H1 (cell line): ENCODE results near the gene FBXO34. TPM values are rescaled to one million over a fixed set of nuclear protein-coding genes. Genes with fewer than 3 reads are reported as not detected.

ENCODE experiments used
- CTCF ChIA-PET: fragments of 300-600 bp; sonication (Branson Sonifier 250); formaldehyde crosslinking; loops from one replicate; lab custom pipeline; 2021; ENCODE audit not compliant: partially characterized antibody; lab: Charles Lee
- POLR2A ChIA-PET: fragments of 300-600 bp; sonication (Branson Sonifier 250); formaldehyde crosslinking; loops from one replicate; lab custom pipeline; 2021; ENCODE audit warnings: inconsistent platforms; ENCODE audit not compliant: partially characterized antibody; lab: Charles Lee
- DNase-seq, 2 experiments: peaks; one replicate each; pipeline versions ENCODE4 v3.0.0 to v3.0.0-alpha.2; 2010 to 2022; ENCODE audit warnings: low spot score in 2 of 2, low read depth in 1 of 2, mixed read lengths in 1 of 2
- FAIRE-seq: peaks from 2 replicates; lab custom pipeline; 2011; peaks lifted over from hg19 to GRCh38; lab: Jason Lieb, UNC
- H2AFZ ChIP-seq: 2 replicates; pipeline ENCODE4 v1.8.1; 2012; ENCODE audit warnings: low read length, inconsistent platforms
- H2AK5ac ChIP-seq: 2 replicates; pipeline ENCODE4 v1.6.1; 2013; ENCODE audit warnings: low read depth, low read length
- H2BK120ac ChIP-seq: replicated peaks from 2 replicates; pipeline ENCODE3; 2013; ENCODE audit warnings: low read depth, low read length, inconsistent platforms
- H2BK12ac ChIP-seq: 2 replicates; pipeline ENCODE4 v1.6.1; 2013; ENCODE audit warnings: low read depth, low read length
- H2BK15ac ChIP-seq: 2 replicates; pipeline ENCODE4 v1.6.1; 2013; ENCODE audit warnings: low read length
- H2BK20ac ChIP-seq: 2 replicates; pipeline ENCODE4 v1.6.1; 2013; ENCODE audit warnings: low read length
- H2BK5ac ChIP-seq: 2 replicates; pipeline ENCODE4 v1.6.1; 2013; ENCODE audit warnings: low read depth, low read length
- H3K14ac ChIP-seq: 2 replicates; pipeline ENCODE4 v1.6.1; 2013; ENCODE audit warnings: inconsistent platforms; ENCODE audit not compliant: insufficient read length
- H3K18ac ChIP-seq: 2 replicates; pipeline ENCODE4 v1.6.1; 2013; ENCODE audit warnings: low read length; ENCODE audit errors: extremely low read depth
- H3K23ac ChIP-seq: 2 replicates; pipeline ENCODE4 v1.6.1; 2013; ENCODE audit warnings: inconsistent platforms; ENCODE audit not compliant: insufficient read length
- H3K23me2 ChIP-seq: 2 replicates; pipeline ENCODE4 v1.6.1; 2013; ENCODE audit warnings: low read depth, low read length
- H3K27ac ChIP-seq: 2 replicates; pipeline ENCODE4 v1.6.1; 2011; ENCODE audit warnings: low read depth, low read length, inconsistent platforms
- H3K27me3 ChIP-seq, 4 experiments: replicated peaks in 1 of 4; 1 replicate in 1 of 4; 2 replicates in 3 of 4; pipeline versions ENCODE4 v1.6.1 to v1.8.1; 2011 to 2013; ENCODE audit warnings: low read length in 3 of 4, mild to moderate bottlenecking in 3 of 4, inconsistent platforms in 2 of 4, mixed read lengths in 2 of 4, moderate library complexity in 1 of 4; ENCODE audit not compliant: control insufficient read depth in 3 of 4, insufficient read depth in 3 of 4; ENCODE audit errors: extremely low read depth in 1 of 4
- H3K36me3 ChIP-seq, 4 experiments: 2 replicates each; pipeline versions ENCODE4 v1.6.1 to v1.8.1; 2011 to 2013; ENCODE audit warnings: mild to moderate bottlenecking in 4 of 4, low read length in 3 of 4, moderate library complexity in 2 of 4, control low read depth in 1 of 4, inconsistent platforms in 1 of 4; ENCODE audit not compliant: insufficient read depth in 4 of 4, control insufficient read depth in 2 of 4
- H3K4ac ChIP-seq: replicated peaks from 2 replicates; pipeline ENCODE3; 2013; ENCODE audit warnings: low read length, low read depth, mixed read lengths, inconsistent platforms; ENCODE audit not compliant: insufficient read length
- H3K4me1 ChIP-seq, 4 experiments: replicated peaks in 1 of 4; 1 replicate in 1 of 4; 2 replicates in 3 of 4; pipeline versions ENCODE4 v1.6.1 to v1.8.1; 2011 to 2013; ENCODE audit warnings: low read length in 3 of 4, inconsistent platforms in 2 of 4, mixed read lengths in 1 of 4; ENCODE audit not compliant: insufficient read depth in 4 of 4, control insufficient read depth in 3 of 4
- H3K4me2 ChIP-seq, 2 experiments: 2 replicates each; pipeline versions ENCODE4 v1.6.1 to v1.8.1; 2011 to 2013; ENCODE audit warnings: low read depth in 2 of 2, low read length in 2 of 2, control low read depth in 1 of 2, inconsistent platforms in 1 of 2, mild to moderate bottlenecking in 1 of 2; ENCODE audit not compliant: insufficient read depth in 1 of 2
- H3K4me3 ChIP-seq, 4 experiments: fragments of 200-600, 300-600 bp in 1 of 4; sonication (generic), shearing (Covaris generic), sonication (Bioruptor Twin) in 1 of 4; 2 replicates each; pipeline versions ENCODE4 v1.5.1 to v1.8.1; 2011 to 2016; ENCODE audit warnings: low read length in 4 of 4, low read depth in 3 of 4, control low read depth in 2 of 4, inconsistent platforms in 2 of 4, mild to moderate bottlenecking in 2 of 4, mixed read lengths in 1 of 4, moderate library complexity in 1 of 4; ENCODE audit not compliant: insufficient read depth in 2 of 4; ENCODE audit errors: extremely low read depth in 1 of 4
- H3K56ac ChIP-seq: replicated peaks from 2 replicates; pipeline ENCODE3; 2013; ENCODE audit warnings: low read depth, mild to moderate bottlenecking, mixed read lengths, low read length, inconsistent platforms; ENCODE audit not compliant: insufficient read length
- H3K79me1 ChIP-seq: 2 replicates; pipeline ENCODE4 v1.6.1; 2013; ENCODE audit warnings: low read depth, low read length, control low read depth
- H3K79me2 ChIP-seq, 2 experiments: 2 replicates each; pipeline versions ENCODE4 v1.6.1 to v1.8.1; 2012 to 2013; ENCODE audit warnings: low read length in 2 of 2, mild to moderate bottlenecking in 2 of 2, inconsistent platforms in 1 of 2; ENCODE audit not compliant: insufficient read depth in 2 of 2, control insufficient read depth in 1 of 2
- H3K9ac ChIP-seq, 4 experiments: replicated peaks in 1 of 4; 1 replicate in 1 of 4; 2 replicates in 3 of 4; pipeline versions ENCODE4 v1.6.1 to v1.8.1; 2011 to 2013; ENCODE audit warnings: low read depth in 3 of 4, low read length in 3 of 4, control low read depth in 2 of 4, mild to moderate bottlenecking in 2 of 4, moderate library complexity in 2 of 4, inconsistent platforms in 1 of 4; ENCODE audit errors: extremely low read depth in 1 of 4
- H3K9me3 ChIP-seq, 2 experiments: 2 replicates each; pipeline versions ENCODE4 v1.6.1 to v1.8.1; 2012 to 2013; ENCODE audit warnings: mild to moderate bottlenecking in 2 of 2, moderate library complexity in 2 of 2, control low read depth in 1 of 2, inconsistent platforms in 1 of 2, low read depth in 1 of 2, low read length in 1 of 2, mixed read lengths in 1 of 2; ENCODE audit not compliant: insufficient read depth in 2 of 2
- H4K20me1 ChIP-seq, 2 experiments: replicated peaks in 1 of 2; 2 replicates each; pipeline versions ENCODE3 to v1.8.1; 2011 to 2013; ENCODE audit warnings: inconsistent platforms in 2 of 2, low read length in 2 of 2, mild to moderate bottlenecking in 1 of 2; ENCODE audit not compliant: insufficient read depth in 2 of 2, control insufficient read depth in 1 of 2
- H4K5ac ChIP-seq: 2 replicates; pipeline ENCODE4 v1.6.1; 2013; ENCODE audit warnings: low read length, low read depth, mixed read lengths, inconsistent platforms; ENCODE audit not compliant: insufficient read length
- H4K8ac ChIP-seq: 2 replicates; pipeline ENCODE4 v1.8.0; 2013; ENCODE audit warnings: mild to moderate bottlenecking, moderate library complexity, low read length, inconsistent platforms; ENCODE audit not compliant: insufficient read depth; ENCODE audit errors: extremely low read depth
- H4K91ac ChIP-seq: replicated peaks from 2 replicates; pipeline ENCODE3; 2013; ENCODE audit warnings: low read length, mixed read lengths, inconsistent platforms; ENCODE audit not compliant: insufficient read length
- ASH2L ChIP-seq: fragments of 200-600, 300-600 bp; sonication (generic); IDR thresholded peaks from one replicate; pipeline ENCODE4 v1.7.1; 2017; ENCODE audit warnings: low read length
- BACH1 ChIP-seq: IDR thresholded peaks from 2 replicates; pipeline ENCODE4 v1.6.1; 2012; ENCODE audit warnings: low read length, improper control_type of control experiment
- CTBP2 ChIP-seq: IDR thresholded peaks from 2 replicates; pipeline ENCODE4 v1.7.0; 2011; ENCODE audit warnings: borderline replicate concordance, mild to moderate bottlenecking, moderate library complexity, mixed read lengths, low read length; ENCODE audit not compliant: insufficient read depth, insufficient read length
- CTCF ChIP-seq, 3 experiments: IDR thresholded peaks; 1 replicate in 2 of 3; 2 replicates in 1 of 3; pipeline versions ENCODE4 v1.5.1 to v1.6.1; 2011; ENCODE audit warnings: low read length in 3 of 3, mild to moderate bottlenecking in 3 of 3, inconsistent platforms in 2 of 3, low read depth in 1 of 3, moderate library complexity in 1 of 3; ENCODE audit not compliant: insufficient read depth in 1 of 3; ENCODE audit errors: control extremely low read depth in 1 of 3
- FOSL1 ChIP-seq: IDR thresholded peaks from 2 replicates; pipeline ENCODE4 v1.6.1; 2011; ENCODE audit warnings: mild to moderate bottlenecking, low read depth, low read length, moderate library complexity; ENCODE audit not compliant: insufficient read depth
- KDM5A ChIP-seq: fragments of 200-600 bp; IDR thresholded peaks from 2 replicates; pipeline ENCODE4 v1.7.1; 2012; ENCODE audit warnings: mild to moderate bottlenecking, low read length, inconsistent platforms, mixed read lengths
- SAP30 ChIP-seq: fragments of 300-600 bp; sonication (generic); IDR thresholded peaks from 2 replicates; pipeline ENCODE4 v1.7.1; 2012; ENCODE audit warnings: low read length, moderate library complexity, mild to moderate bottlenecking, inconsistent platforms; ENCODE audit not compliant: insufficient read depth, insufficient replicate concordance
- SIN3A ChIP-seq, 2 experiments: IDR thresholded peaks in 1 of 2; conservative IDR thresholded peaks in 1 of 2; 2 replicates each; pipeline ENCODE4 v1.6.1; 2011 to 2012; ENCODE audit warnings: low read length in 2 of 2, improper control_type of control experiment in 1 of 2, low read depth in 1 of 2, mild to moderate bottlenecking in 1 of 2
- SIRT6 ChIP-seq: IDR thresholded peaks from one replicate; pipeline ENCODE4 v1.7.1; 2012; ENCODE audit warnings: low read length, inconsistent platforms
- USF2 ChIP-seq: IDR thresholded peaks from 2 replicates; pipeline ENCODE4 v1.6.1; 2011; ENCODE audit warnings: low read length, improper control_type of control experiment
- WGBS, 2 experiments: shearing (Covaris generic) in 1 of 2; methylation state at CpG; one replicate each; pipeline versions ENCODE4 v1.1.6 to v1.1.7; 2013 to 2015; ENCODE audit warnings: low lambda C conversion rate in 2 of 2, mixed read lengths in 2 of 2, inconsistent platforms in 1 of 2, low coverage in 1 of 2, missing lambda C conversion rate in 1 of 2; ENCODE audit not compliant: insufficient replicate concordance in 2 of 2, insufficient coverage in 1 of 2, insufficient read length in 1 of 2; ENCODE audit errors: extremely low coverage in 1 of 2, missing lambda C conversion rate in 1 of 2; 5-methylcytosine and 5-hydroxymethylcytosine counted together
- polyA plus RNA-seq, 7 experiments: library from polyadenylated mRNA; depleted of rRNA in 3 of 7; stranded (reverse) in 5 of 7; unstranded in 2 of 7; fragments of >200 nt in 5 of 7; fragments of 200-250 nt in 2 of 7; gene quantifications; 1 replicate in 5 of 7; 2 replicates in 1 of 7; 4 replicates in 1 of 7; pipeline versions ENCODE4 v1.2.1 to v1.2.3, GENCODE V29; 2011 to 2013; ENCODE audit warnings: missing spikeins in 2 of 7, mixed read lengths in 2 of 7
- total RNA-seq: library from RNA; stranded (reverse); fragmentation: NEBNext Ultra II Directional; extraction: Animal tissue kit (Norgen Biotek cat#: 25700); gene quantifications from 2 replicates; pipeline ENCODE4 v1.2.1, GENCODE V29; 2021

Gene FBXO34
- total and polyA plus RNA-seq, 2 of the 8 experiments (the other 6 are each of a cell fraction or from before 2014, with no cell fraction given), result 7.0 to 14.4 TPM

GRCh38 chr14:55254581-55254980, 16.6 kb upstream of the FBXO34 start:
- DNase-seq (no peak), FAIRE-seq (no peak)
- H2BK20ac ChIP-seq, result no peak overlapping the region
- H2BK5ac ChIP-seq, result no peak overlapping the region
- H3K4me1 ChIP-seq, result no peaks in the 10 kb centered on the region
- CTCF ChIA-PET, result interaction anchor here (1.1 to 7.2 kb wide), 6 partner anchors 10 to 97 kb away, joined by 3 to 46 read pairs (median 4); partner anchors contain the start of gene FBXO34
- H4K20me1 ChIP-seq, result no peaks in the 10 kb centered on the region
- no peak overlapping the region for H3K27ac ChIP-seq
- H3K79me1 ChIP-seq, result no peaks in the 10 kb centered on the region
- H4K8ac ChIP-seq, result no peak overlapping the region
- no peak overlapping the region for H4K91ac ChIP-seq
- H3K4ac ChIP-seq, result no peak overlapping the region
- no peaks in the 10 kb centered on the region for H3K9me3 ChIP-seq
- H2AK5ac ChIP-seq, result no peak overlapping the region
- no peak overlapping the region for H2BK12ac ChIP-seq
- no peak overlapping the region for H3K23ac ChIP-seq
- POLR2A ChIA-PET, result no interaction called here
- no peaks in the 10 kb centered on the region for H3K27me3 ChIP-seq
- no peak overlapping the region for H3K14ac ChIP-seq
- H3K23me2 ChIP-seq, result no peaks in the 10 kb centered on the region; the same call in 1 of the 2 replicates
- H3K4me3 ChIP-seq, result no peak overlapping the region
- no peak overlapping the region for H2BK15ac ChIP-seq
- no peaks in the 10 kb centered on the region for H3K79me2 ChIP-seq
- H3K4me2 ChIP-seq, result no peak overlapping the region
- H3K9ac ChIP-seq, result no peak overlapping the region
- H3K56ac ChIP-seq, result no peak overlapping the region
- no peak overlapping the region for H4K5ac ChIP-seq
- no peaks in the 10 kb centered on the region for H3K36me3 ChIP-seq
- no peak overlapping the region for H3K18ac ChIP-seq
- WGBS, 2 experiments, result 100% methylated on average over 1 of the region's 1 CpG; no CpG with 5 or more reads in 1 of the 2 experiments
- H2AFZ ChIP-seq, result peak overlapping the region; percentile 14; the same call in 1 of the 2 replicates
- H2BK120ac ChIP-seq, result no peak overlapping the region
- TF ChIP-seq USF2 (no peak), SIRT6 (no peak), SIN3A (conservative IDR thresholded peaks at IDR 0.05 in 1 of 2, IDR thresholded peaks at IDR 0.05 in 1 of 2; ENCODE audit: low read depth in 1 of 2, low read length in 2 of 2) (no peak), FOSL1 (no peak), CTBP2 (no peak), ASH2L (no peak), KDM5A (no peak), SAP30 (no peak), BACH1 (no peak), CTCF (IDR thresholded peaks at IDR 0.05; ENCODE audit: control extremely low read depth in 1 of 3, insufficient read depth in 1 of 3, low read depth in 1 of 3, low read length in 3 of 3) (no peak)
